Hepatic stellate cell (primary cell): ENCODE results near the gene HMCES.
"Not testable (repeated sequence)": the region's sequence is repeated elsewhere in the genome, so short reads cannot be mapped to it uniquely, and the experiment has no call there.

Experiments
- DNase-seq: peaks from one replicate; pipeline ENCODE4 v3.0.0; 2011; ENCODE audit warnings: low spot score

The HMCES gene

DNA sequence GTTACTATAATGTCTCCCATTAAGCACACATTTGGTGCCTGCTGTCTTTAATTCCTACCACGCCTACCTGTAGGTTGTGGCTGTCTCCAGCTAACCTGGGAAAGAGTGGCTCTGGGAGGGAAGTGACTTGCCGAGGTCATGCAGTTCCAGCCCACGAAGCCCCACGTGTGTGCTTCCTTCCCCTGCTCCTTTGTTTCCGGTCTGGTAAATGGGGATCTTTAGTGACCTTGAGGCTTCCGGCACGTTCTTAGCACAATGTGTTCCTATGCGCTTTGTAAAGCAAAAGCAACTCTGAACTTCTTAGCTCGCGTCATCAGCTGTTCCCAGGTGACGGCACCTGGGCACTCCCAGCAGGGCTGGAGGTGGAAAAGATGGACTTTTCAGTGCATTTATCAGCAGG, 70.5 kb downstream of the HMCES start:
- DNase-seq, result not testable (repeated sequence)

DNA sequence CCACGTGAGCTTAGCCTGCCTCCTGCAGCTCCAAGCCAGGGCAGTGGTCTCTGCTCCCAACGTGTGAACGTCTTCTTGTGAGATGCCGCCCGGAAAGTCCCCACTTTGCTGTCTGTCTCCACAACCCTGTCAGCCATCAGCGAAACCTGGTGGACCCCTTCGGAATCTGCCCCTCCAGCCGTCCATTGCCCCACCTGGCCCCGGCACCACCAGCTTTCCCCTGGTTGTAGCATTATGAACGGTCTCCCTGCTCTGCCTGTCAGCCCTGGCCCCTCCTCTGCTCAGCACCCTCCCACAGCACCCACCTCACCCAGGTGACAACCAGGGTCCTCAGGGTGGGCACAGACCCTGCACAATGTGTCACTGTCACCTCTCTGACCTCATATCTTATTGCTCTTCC, 71.1 kb downstream of the HMCES start:
- no peak for DNase-seq

DNA sequence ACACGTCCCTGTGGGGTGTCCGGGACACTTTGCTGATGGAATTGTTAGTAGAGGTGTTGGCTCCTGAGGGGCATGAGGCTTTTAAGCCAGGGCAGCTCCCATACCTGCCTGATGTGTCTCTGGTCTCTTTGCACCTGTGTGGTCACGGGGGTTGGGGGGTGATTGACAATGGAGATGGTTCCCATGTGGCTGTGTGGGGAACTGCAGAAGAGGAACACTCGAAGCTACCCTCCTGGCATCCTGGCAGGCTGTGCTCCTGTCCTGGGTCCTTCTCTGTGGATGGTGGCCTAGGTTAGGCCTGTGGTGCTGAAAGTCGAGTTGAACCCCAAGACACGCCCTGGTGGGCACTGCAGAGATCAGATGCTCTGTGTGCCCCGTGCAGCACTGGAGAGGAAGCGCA, 73.4 kb downstream of the HMCES start:
- DNase-seq, result no peak

- no peak for DNase-seq
Measured at GRCh38 chr3:129352650-129353588, 74.2 kb downstream of the HMCES start.

DNA sequence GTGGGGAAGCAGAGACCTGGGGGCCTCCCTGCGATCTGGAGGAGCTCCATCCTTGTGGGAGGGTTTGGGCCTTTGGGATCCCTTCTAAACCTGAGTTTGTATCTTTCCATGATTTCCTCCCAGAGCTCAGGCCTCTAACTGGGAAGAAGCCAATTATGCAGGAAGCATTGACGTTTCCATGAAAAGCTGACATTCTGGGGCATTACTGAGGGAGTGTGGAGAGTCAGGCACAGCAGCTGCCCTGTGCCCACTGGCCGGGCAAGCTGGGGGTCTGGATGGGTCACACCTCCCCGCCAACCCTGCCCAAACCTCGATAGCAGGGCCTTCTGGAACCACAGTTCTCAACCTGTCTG, 74.9 kb downstream of the HMCES start:
- no peak for DNase-seq
